ENCODE measurements around the gene EEF1AKMT4. TPM values are rescaled to one million over a fixed set of nuclear protein-coding genes. Genes with fewer than 3 reads are reported as not detected.

Gene EEF1AKMT4
- total RNA-seq, 2 experiments from 2014 or later = 3.5 to 4.4 TPM

- POLR2A ChIA-PET = no interaction called here
- Mint-ChIP-seq H3K9me3 (no peaks in the 10 kb centered on the region), H3K36me3 (no peaks in the 10 kb centered on the region), H3K27ac (no peak overlapping the region), H3K4me1 (ENCODE audit: low read depth) (peaks cover 2% of the 10 kb centered on the region), H3K27me3 (peaks cover 2% of the 10 kb centered on the region), H3K4me3 (no peak overlapping the region)
- CTCF ChIA-PET = interaction anchor here (4.8 kb wide), 1 partner anchor 64 kb away, joined by 53 read pairs; no protein-coding TSS in a partner anchor
- intact Hi-C loops (cut with micrococcal nuclease) = loop anchor here (10.0 kb wide), 1 partner anchor 596 kb away; the partner anchor contains the start of gene YEATS2
- DNase-seq = no peak
Measured at GRCh38 chr3:184291044-184291737, 41.7 kb downstream of the EEF1AKMT4 start.

- intact Hi-C loops (cut with micrococcal nuclease) = loop anchor here (10.0 kb wide), 1 partner anchor 597 kb away; the partner anchor contains the start of gene YEATS2
- Mint-ChIP-seq H3K27ac (no peak overlapping the region), H3K36me3 (no peaks in the 10 kb centered on the region), H3K27me3 (no peaks in the 10 kb centered on the region), H3K4me1 (ENCODE audit: low read depth) (peaks cover 2% of the 10 kb centered on the region), H3K4me3 (no peak overlapping the region), H3K9me3 (no peaks in the 10 kb centered on the region)
- DNase-seq = no peak
- POLR2A ChIA-PET = no interaction called here
- CTCF ChIA-PET = interaction anchor here (4.8 kb wide), 1 partner anchor 65 kb away, joined by 53 read pairs; no protein-coding TSS in a partner anchor
Measured at GRCh38 chr3:184291738-184292445, 42.4 kb downstream of the EEF1AKMT4 start.

- H3K36me3 Mint-ChIP-seq = peaks cover 13% of the 10 kb centered on the region
- no peak overlapping the region for H3K27ac Mint-ChIP-seq
- POLR2A ChIA-PET = no interaction called here
- H3K9me3 Mint-ChIP-seq = no peaks in the 10 kb centered on the region
- no peak overlapping the region for H3K4me3 Mint-ChIP-seq
- peaks cover 15% of the 10 kb centered on the region for H3K4me1 Mint-ChIP-seq (ENCODE audit: low read depth)
- no peaks in the 10 kb centered on the region for H3K27me3 Mint-ChIP-seq
- no peak for DNase-seq
- intact Hi-C loops (cut with micrococcal nuclease) = loop anchor here (5.0 to 10.0 kb wide), 3 partner anchors 408 to 658 kb away; partner anchors contain the start of genes KLHL24 and YEATS2
- CTCF ChIA-PET = interaction anchor here (1.0 to 3.1 kb wide), 2 partner anchors 46 to 68 kb away, joined by 5 to 17 read pairs; partner anchors contain the start of gene EEF1AKMT4
Measured at GRCh38 chr3:184295771-184296170, 46.3 kb downstream of the EEF1AKMT4 start.

GRCh38 chr3:184296616-184297015, 47.1 kb downstream of the EEF1AKMT4 start:
- Mint-ChIP-seq H3K27me3 (no peaks in the 10 kb centered on the region), H3K36me3 (peaks cover 17% of the 10 kb centered on the region), H3K27ac (no peak overlapping the region), H3K9me3 (no peaks in the 10 kb centered on the region), H3K4me1 (ENCODE audit: low read depth) (peaks cover 20% of the 10 kb centered on the region), H3K4me3 (no peak overlapping the region)
- no peak for DNase-seq
- POLR2A ChIA-PET = no interaction called here
- CTCF ChIA-PET = no interaction called here
- intact Hi-C loops (cut with micrococcal nuclease) = loop anchor here (5.0 to 10.0 kb wide), 3 partner anchors 409 to 659 kb away; partner anchors contain the start of genes KLHL24 and YEATS2

- Mint-ChIP-seq H3K27ac (peak within 1 kb of the TSS; percentile 82), H3K4me3 (peak within 1 kb of the TSS; percentile 93), H3K27me3 (no peaks in the 10 kb centered on the region), H3K9me3 (no peaks in the 10 kb centered on the region), H3K4me1 (ENCODE audit: low read depth) (peaks cover 21% of the 10 kb centered on the region), H3K36me3 (peaks cover 32% of the 10 kb centered on the region)
- intact Hi-C loops (cut with micrococcal nuclease) = loop anchor here (1.0 to 10.0 kb wide), 10 partner anchors 15 to 662 kb away; partner anchors contain the start of genes ABCC5, ABCF3, AP2M1 and CAMK2N2
- POLR2A ChIA-PET = interaction anchor here (0.7 to 1.2 kb wide), 3 partner anchors 16 to 104 kb away, joined by 3 read pairs; no protein-coding TSS in a partner anchor
- DNase-seq = peak; percentile 99
- CTCF ChIA-PET = interaction anchor here (0.7 to 2.2 kb wide), 6 partner anchors 9 to 395 kb away, joined by 3 to 5 read pairs (median 4); no protein-coding TSS in a partner anchor
Measured at GRCh38 chr3:184298759-184299487, 49.5 kb downstream of the EEF1AKMT4 start, which contains the start of gene PSMD2. Gene PSMD2 (plus strand): TSS chr3:184299241. CDS start chr3:184299267, 26 bp downstream.

- ChIA-PET CTCF (interaction anchor here (0.6 to 2.2 kb wide), 3 partner anchors 11 to 402 kb away, joined by 3 to 5 read pairs (median 3); no protein-coding TSS in a partner anchor), POLR2A (interaction anchor here (0.7 to 1.2 kb wide), 2 partner anchors 36 to 104 kb away, joined by 3 read pairs; no protein-coding TSS in a partner anchor)
- Mint-ChIP-seq H3K27me3 (no peaks in the 10 kb centered on the region), H3K4me3 (peak overlapping the region; percentile 93), H3K27ac (peak overlapping the region; percentile 82), H3K4me1 (ENCODE audit: low read depth) (peaks cover 21% of the 10 kb centered on the region), H3K9me3 (no peaks in the 10 kb centered on the region), H3K36me3 (peaks cover 36% of the 10 kb centered on the region)
- no peak for DNase-seq
- intact Hi-C loops (cut with micrococcal nuclease) = loop anchor here (1.0 to 10.0 kb wide), 10 partner anchors 15 to 662 kb away; partner anchors contain the start of genes ABCC5, ABCF3, AP2M1 and CAMK2N2
Measured at GRCh38 chr3:184299488-184300377, 50.3 kb downstream of the EEF1AKMT4 start.

GRCh38 chr3:184300378-184300720, 50.9 kb downstream of the EEF1AKMT4 start:
- peak overlapping the region; percentile 82 for H3K27ac Mint-ChIP-seq

GRCh38 chr3:184305577-184305976, 56.1 kb downstream of the EEF1AKMT4 start:
- H3K27ac Mint-ChIP-seq = no peak overlapping the region
- DNase-seq = no peak
- POLR2A ChIA-PET = interaction anchor here (0.7 kb wide), 1 partner anchor 22 kb away, joined by 3 read pairs; no protein-coding TSS in a partner anchor

More at GRCh38 chr3:184300378-184300720, 50.9 kb downstream of the EEF1AKMT4 start:
- ChIA-PET POLR2A (interaction anchor here (1.2 kb wide), 1 partner anchor 35 kb away, joined by 3 read pairs; no protein-coding TSS in a partner anchor), CTCF (interaction anchor here (1.0 to 2.2 kb wide), 3 partner anchors 11 to 403 kb away, joined by 3 to 5 read pairs (median 3); no protein-coding TSS in a partner anchor)
- no peak for DNase-seq
- peaks cover 38% of the 10 kb centered on the region for H3K36me3 Mint-ChIP-seq
- H3K9me3 Mint-ChIP-seq = no peaks in the 10 kb centered on the region
- no peaks in the 10 kb centered on the region for H3K27me3 Mint-ChIP-seq
- H3K4me1 Mint-ChIP-seq (ENCODE audit: low read depth) = peaks cover 21% of the 10 kb centered on the region
- intact Hi-C loops (cut with micrococcal nuclease) = no loop called here
- peak overlapping the region; percentile 93 for H3K4me3 Mint-ChIP-seq

GRCh38 chr3:184306341-184306972, 57.0 kb downstream of the EEF1AKMT4 start:
- H3K4me1 Mint-ChIP-seq (ENCODE audit: low read depth) = peaks cover 3% of the 10 kb centered on the region
- intact Hi-C loops (cut with micrococcal nuclease) = no loop called here
- POLR2A ChIA-PET = interaction anchor here (1.2 kb wide), 1 partner anchor 9 kb away, joined by 6 read pairs; no protein-coding TSS in a partner anchor
- H3K36me3 Mint-ChIP-seq = peaks cover 59% of the 10 kb centered on the region
- no peaks in the 10 kb centered on the region for H3K9me3 Mint-ChIP-seq
- CTCF ChIA-PET = interaction anchor here (1.0 to 1.5 kb wide), 3 partner anchors 47 to 79 kb away, joined by 3 to 5 read pairs (median 4); partner anchors contain the start of gene EEF1AKMT4
- DNase-seq = no peak
- H3K4me3 Mint-ChIP-seq = no peak overlapping the region
- no peaks in the 10 kb centered on the region for H3K27me3 Mint-ChIP-seq
- H3K27ac Mint-ChIP-seq = no peak overlapping the region

More at GRCh38 chr3:184305577-184305976, 56.1 kb downstream of the EEF1AKMT4 start:
- Mint-ChIP-seq H3K27me3 (no peaks in the 10 kb centered on the region), H3K9me3 (no peaks in the 10 kb centered on the region), H3K4me3 (no peak overlapping the region), H3K4me1 (ENCODE audit: low read depth) (peaks cover 8% of the 10 kb centered on the region), H3K36me3 (peaks cover 62% of the 10 kb centered on the region)
- CTCF ChIA-PET = interaction anchor here (1.0 to 1.5 kb wide), 3 partner anchors 48 to 78 kb away, joined by 3 to 5 read pairs (median 4); partner anchors contain the start of gene EEF1AKMT4
- intact Hi-C loops (cut with micrococcal nuclease) = no loop called here

- no peaks in the 10 kb centered on the region for H3K4me1 Mint-ChIP-seq (ENCODE audit: low read depth)
- POLR2A ChIA-PET = no interaction called here
- no peak overlapping the region for H3K4me3 Mint-ChIP-seq
- H3K36me3 Mint-ChIP-seq = peaks cover 49% of the 10 kb centered on the region
- intact Hi-C loops (cut with micrococcal nuclease) = no loop called here
- no peaks in the 10 kb centered on the region for H3K27me3 Mint-ChIP-seq
- no peaks in the 10 kb centered on the region for H3K9me3 Mint-ChIP-seq
- no peak for DNase-seq
- H3K27ac Mint-ChIP-seq = no peak overlapping the region
- CTCF ChIA-PET = no interaction called here
Measured at GRCh38 chr3:184307915-184308314, 58.4 kb downstream of the EEF1AKMT4 start.

Data from activated CD4-positive, alpha-beta memory T cell treated with anti-CD3 and anti-CD28 coated beads for 36 hours (primary cell).